ENCODE data around the gene SEMA3C.

Gene SEMA3C

DNA sequence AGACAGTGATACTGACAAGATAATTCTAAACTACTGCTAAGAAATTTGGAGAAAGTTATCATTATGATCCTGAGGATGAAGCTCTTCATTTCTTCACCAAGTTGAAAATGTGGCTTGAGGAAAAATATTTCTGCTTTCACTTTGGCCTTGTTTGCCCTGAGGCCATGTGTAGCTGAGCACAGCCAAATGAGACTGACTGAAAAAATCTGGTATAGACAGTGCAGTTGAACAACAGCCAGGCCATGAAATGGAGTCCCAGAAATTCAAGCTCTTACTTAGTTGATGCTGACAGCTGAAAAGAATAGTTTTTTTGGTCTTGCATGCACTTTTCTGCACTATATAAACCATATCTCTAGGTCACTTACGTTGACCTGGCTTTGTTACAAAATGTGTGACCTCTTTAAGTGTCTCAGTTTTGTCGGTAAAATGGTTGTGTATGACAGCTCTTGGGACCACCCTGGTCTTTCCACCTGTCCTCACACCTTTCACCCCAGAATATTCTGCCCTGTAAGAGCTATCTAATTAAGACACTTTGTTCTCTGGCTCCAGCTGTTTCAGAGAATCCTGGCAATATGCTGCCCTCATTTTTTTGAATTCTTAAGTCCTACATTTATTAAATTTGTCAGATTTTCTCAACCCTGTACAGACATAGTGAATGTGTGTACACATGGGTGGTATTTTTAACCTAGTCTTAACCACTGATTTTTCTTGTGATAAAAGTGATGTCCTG lies 189.1 kb downstream of the SEMA3C start:
- DNase-seq = no peak

DNA sequence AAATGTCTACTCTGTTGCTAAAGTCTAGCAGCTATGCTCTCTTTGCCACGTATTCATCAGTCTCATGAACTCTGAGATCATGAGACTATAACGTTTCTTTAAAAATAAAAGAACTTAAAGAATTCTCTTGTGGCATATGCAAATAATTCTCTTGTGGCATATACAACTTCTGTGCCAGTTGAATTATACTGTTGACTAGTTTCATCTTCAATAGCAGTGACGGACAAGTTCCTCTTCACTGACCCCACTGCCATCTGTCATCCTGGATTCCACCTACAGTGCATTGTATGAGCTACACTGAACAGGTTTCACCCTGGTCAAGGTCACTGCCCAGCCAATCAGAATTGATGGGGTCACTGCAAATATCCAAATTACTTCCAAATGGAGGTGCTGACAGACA lies 192.2 kb downstream of the SEMA3C start:
- DNase-seq = no peak

DNA sequence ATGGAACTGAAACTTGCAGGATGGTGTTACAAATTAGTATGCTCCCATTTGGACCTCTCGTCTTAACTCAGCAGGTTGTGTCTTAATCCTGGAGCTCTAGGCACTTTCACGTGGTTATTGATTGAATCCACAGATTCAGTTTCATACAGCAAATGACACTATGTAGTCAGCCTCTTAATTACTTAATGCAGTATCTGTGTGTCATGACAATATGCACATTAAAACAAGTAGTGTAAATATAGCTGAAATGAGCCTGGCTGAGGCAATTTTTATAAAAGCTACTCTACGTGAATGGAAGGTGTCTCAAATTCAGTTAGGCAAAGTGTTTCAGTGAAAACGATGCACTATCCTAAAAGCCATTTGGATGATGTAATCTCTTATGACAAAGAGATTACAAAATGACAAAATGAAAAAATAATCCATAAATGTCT lies 193.7 kb downstream of the SEMA3C start:
- DNase-seq = no peak

DNA sequence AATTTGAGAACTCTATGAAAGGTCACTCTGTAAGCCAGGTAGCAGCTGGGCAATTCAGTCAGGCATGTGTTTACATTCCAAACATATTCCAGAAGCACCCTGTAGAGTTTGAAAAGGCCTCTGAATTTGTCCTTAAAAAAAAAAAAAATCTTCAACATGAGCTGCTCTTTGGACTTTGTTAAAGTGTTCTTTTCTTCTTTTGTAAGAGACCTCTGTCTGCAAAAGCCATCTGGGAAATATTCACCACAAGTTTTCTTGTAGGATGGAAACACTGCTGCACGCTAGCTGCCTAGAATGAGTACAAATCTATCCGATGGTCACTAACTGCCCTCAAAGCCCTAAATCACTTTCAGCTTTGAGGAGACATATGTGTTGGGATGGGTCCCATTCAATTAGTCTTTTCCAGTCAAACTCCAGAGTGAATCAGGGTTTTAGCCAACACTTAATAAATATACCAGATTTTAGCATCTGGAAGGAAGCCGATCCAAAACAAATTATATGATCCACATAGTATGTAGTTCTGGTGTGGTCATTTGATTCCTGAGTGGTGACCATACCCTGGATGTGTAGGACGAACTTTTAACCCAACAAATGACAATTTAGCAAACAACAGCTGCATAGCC lies 194.5 kb downstream of the SEMA3C start:
- DNase-seq = no peak

DNA sequence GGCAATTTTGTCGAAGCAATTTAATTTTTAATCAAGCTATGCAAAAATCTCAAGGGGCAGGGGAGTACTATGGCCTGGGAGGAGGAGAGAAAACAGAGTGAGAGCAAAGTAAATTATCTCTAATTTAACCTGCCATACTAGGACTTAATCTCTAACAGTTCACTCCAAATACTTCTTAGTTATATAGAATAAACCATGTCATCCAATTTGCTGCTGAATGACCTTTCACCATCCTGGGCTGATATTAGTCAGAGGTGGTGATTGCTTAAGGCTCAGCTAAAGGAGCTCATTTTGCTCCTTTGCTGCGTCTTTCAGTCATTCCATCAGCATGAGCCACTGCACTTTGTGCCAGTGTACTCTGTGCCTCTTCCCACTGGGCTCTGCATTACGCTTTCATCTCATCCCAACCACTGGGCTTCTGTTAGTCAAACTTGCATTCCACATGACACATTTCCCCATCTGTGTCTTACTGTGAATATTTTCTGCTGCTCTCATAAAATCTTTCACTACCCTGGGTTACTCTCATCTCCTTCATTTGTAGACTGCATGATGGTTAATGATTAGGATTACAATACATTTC lies 196.1 kb downstream of the SEMA3C start:
- DNase-seq = no peak

DNA sequence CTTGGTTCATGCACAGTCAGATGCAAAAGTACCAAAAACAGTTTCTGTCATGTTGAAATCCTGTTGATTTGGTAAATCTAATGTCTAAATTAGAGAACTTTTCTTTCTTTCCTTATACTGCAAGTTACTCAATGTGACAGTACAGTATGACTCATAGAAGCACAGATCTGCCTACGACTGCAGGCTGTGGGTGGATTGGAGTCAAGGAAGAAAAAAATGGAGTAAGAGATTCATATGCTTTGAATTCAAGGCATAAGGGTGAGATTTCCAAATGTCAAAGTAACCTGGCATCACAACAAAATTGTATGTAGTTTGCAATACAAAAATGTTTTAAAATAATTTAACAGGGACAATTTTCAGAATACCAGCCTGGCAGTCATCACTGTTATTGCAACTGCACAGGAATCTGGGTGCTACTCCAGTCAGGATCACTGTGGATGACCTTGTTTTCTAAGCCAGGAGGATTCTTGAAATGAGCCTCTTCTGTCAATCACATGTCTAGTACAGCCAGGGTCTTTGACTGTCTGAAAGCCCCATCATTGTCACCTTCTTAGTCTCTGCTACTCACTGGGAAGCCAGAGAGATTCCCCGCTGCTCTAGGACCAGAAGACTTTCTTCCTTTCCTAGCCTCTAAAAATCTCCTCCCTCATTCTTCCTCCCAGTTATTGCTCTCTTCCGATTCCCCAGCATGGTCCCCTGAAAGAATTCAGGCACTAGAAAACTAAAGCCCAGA lies 196.8 kb downstream of the SEMA3C start:
- no peak for DNase-seq

DNA sequence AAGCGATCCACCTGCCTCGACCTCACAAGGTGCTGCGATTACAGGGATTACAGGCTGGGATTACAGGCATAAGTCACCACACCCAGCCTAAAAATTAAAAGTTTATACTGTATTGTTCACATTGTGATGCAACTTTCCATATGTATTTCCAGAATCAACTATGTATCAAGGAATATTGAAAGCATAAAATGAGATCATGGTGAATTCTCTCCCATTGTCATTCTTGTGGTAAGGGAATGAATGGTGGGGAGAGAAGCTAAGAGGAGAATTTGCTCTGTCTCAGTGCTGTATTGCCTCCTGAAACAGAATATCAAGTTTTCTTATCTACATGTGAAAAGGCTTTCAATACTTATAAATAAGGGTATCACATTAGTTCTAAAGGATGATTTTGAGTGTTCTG lies 198.7 kb downstream of the SEMA3C start:
- DNase-seq = no peak

DNA sequence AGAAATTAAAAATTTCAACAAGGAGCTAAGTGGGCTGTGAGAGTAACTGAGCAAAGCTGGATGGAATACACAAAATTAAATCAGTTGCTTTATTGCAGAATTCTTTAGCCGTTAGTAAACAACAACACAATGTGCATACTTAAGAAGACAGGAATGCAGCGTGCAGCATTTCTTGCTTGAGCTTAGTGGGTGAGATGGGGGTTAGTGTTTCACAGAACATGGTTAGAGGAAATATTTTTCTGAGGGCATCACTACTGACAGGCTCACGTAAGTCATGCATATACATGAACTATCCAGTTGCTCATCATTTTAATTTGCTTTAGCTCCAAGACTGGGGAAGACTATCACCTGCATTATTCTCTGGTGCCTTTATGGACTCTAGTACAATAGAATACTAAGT lies 199.6 kb downstream of the SEMA3C start:
- DNase-seq = no peak

DNA sequence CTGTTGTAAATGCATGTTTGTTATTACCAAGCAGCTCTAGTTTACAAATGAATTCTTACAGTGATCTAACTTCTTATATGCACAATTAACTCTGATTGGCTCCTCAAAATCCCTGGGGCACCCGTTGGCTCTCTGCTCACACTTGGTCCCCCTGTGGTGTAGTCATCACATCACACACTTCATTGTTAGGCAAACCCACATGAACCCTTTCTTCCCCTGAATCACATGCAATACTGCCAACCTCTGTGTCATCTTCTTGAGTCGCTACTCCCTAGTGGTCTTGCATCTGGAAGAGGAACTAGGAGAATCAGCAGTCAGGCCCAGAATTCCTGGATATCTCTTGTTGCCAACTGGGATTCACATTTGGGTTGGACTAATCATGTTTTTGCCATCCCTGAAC lies 207.3 kb downstream of the SEMA3C start:
- no peak for DNase-seq

DNA sequence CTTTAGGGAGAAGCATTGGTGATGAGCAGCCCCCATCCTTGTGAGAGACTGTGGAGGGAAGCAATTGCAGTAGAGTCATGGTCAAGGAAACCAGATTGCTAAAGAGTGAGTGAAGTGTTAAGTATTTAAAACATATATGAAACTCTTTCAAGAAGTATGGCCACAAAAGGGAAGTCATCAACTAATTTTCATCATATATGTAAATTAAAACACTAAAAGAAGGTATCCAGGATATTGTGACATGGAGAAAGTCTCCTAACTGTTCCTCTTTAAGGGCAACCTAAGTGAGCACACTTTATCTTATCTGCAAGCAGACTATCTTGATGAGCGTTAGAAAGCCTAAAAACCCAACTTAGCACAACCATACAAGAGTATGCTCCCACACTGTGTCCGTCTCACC lies 210.7 kb downstream of the SEMA3C start:
- no peak for DNase-seq

DNA sequence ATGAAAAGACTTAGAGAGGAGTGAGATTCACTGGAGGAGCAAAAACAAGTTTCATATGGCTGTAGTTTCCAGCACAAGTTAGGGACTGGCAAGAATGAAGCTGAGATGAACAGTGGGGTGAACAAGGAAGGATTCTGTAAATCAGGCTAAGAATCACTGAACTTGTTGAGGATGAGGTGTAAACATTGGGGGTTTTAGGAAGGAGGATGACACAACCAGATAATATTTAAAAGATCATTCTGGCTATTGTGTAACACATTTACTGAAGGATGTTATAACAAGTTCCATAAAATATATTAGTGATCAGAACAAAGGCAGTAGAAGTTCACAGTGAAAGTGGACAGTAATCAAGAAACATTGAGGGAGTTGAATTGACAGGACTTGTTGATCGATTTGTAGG lies 211.5 kb downstream of the SEMA3C start:
- no peak for DNase-seq

DNA sequence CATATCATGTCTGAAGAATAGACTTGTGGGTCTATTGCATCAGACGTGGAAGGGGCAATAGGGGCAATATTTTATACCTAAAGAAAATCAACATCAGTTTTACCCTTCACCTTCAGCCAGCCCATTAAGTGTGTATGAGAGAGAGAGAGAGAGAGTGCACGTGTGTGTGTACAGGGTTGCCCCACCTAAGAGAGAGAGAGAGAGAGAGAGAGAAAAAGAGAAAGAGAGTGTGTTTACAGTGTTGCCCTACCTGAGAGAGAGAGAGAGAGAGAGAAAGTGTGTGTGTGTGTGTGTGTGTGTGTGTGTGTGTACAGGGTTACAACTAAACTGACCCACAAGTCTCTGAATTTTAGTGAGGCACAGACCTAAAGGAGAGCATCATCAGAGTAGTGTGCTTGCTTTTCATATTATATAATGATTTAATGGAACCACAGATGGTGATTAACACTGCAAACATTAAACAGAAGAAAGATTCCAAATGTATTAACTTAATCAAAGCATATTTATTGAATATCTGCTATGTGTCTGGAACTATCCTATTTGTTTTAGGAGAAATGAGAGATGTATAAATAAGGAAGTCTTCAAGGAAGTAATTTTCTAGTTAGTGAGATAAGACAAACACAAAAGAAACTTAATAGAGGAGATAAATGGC lies 213.6 kb downstream of the SEMA3C start:
- DNase-seq = no peak

DNA sequence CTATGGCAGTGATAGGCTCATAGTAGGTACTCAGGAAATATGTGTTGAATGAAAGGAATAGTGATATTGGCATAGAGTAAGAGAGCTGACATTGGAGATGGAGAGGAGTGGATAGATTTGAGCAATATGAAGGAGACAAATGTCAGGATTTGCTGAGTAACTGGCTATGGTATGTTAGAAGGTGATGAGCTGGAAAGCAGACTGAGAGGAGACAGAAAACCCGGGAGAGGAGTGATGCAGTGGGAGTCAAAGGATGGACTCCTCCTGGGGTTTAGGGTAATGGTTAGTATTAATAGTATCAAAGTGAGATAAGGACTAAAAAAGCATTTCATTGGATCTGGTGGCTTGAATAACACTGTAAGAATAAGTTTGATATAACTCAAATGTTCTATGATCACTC lies 215.6 kb downstream of the SEMA3C start:
- DNase-seq = no peak

DNA sequence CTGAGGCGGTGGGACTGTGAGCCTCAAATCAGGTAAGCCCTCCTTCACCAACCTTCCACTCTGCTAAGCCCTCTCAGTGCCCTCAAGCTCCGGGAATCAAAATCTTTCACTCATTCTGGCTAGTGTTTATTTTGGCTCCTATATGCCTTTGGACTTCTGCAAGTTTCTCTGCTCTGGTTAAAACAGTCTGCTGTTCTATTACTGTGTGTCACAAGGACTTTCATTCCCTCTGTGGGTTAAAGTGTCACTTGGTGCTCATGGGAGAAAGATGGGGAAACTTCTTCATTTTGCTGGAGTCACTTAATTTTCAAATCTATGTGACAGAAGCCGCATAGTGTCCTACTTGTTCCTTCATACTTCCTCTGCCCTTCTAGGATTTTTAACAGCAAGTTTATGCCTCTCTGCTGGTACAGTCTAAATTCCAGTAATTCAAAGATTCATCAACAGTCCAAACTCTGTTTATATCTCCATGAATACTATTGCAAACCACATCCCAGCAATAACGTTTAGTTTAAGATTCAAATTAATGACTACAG lies 219.1 kb downstream of the SEMA3C start:
- no peak for DNase-seq

DNA sequence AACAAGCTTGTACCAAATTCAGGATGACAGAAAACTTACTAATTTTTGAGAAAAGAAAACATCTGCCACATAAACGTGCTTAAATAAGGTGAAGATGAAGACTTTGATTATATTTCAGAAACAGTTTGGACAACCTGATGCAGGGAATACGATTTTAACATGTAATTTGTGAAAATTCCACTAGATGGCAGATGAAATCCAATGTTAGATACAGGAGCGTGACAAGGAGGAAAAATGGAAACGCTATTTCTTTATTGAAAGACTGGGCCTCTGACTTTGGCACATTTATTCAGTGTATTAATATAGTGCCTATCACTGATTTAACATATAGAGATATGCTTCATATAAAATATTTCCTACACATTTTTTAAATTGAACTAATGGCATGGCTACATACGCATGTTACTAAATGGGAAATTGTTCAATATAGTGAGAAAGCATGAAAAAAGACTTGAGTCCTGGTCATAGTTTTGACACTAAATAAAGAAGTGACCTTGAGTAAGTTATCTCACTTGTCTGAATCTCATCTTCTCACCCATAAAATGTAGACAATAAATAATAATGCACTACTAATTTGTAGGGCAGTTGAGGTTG lies 219.7 kb downstream of the SEMA3C start:
- no peak for DNase-seq
